HTERT RPE-1 (cell line): Measurements from ENCODE around the gene HSPA12A.

Source experiments
- in situ Hi-C: fragments of 300-500 bp; cut with MboI; formaldehyde crosslinking; loops from 4 replicates; pipeline ENCODE4 v1.14.3; 2020; ENCODE audit warnings: low sequenced_read_pairs

The HSPA12A gene

GRCh38 chr10:116694927-116695268 is 47.5 kb downstream of the HSPA12A start:
- in situ Hi-C loops: no loop called here

GRCh38 chr10:116694243-116694926 is 48.0 kb downstream of the HSPA12A start:
- in situ Hi-C loops: no loop called here

GRCh38 chr10:116692225-116692624 is 50.1 kb downstream of the HSPA12A start:
- in situ Hi-C loops: no loop called here

- in situ Hi-C loops: no loop called here
These were observed 50.7 kb downstream of the HSPA12A start for GRCh38 chr10:116691635-116692034.

- in situ Hi-C loops: no loop called here
These were observed 51.7 kb downstream of the HSPA12A start for GRCh38 chr10:116690356-116691322.

- in situ Hi-C loops: no loop called here
These were observed 52.6 kb downstream of the HSPA12A start for GRCh38 chr10:116689744-116690143.

- in situ Hi-C loops: no loop called here
These were observed 53.4 kb downstream of the HSPA12A start for GRCh38 chr10:116688741-116689495.

- in situ Hi-C loops: no loop called here
These were observed 54.1 kb downstream of the HSPA12A start for GRCh38 chr10:116688241-116688711.

GRCh38 chr10:116687633-116688032 is 54.7 kb downstream of the HSPA12A start:
- in situ Hi-C loops: no loop called here

- in situ Hi-C loops: no loop called here
These were observed 55.7 kb downstream of the HSPA12A start for GRCh38 chr10:116686632-116687031.

GRCh38 chr10:116685807-116686206 is 56.6 kb downstream of the HSPA12A start:
- in situ Hi-C loops: no loop called here

GRCh38 chr10:116684781-116685180 is 57.6 kb downstream of the HSPA12A start:
- in situ Hi-C loops: no loop called here

- in situ Hi-C loops: no loop called here
These were observed 58.5 kb downstream of the HSPA12A start for GRCh38 chr10:116683821-116684220.

- in situ Hi-C loops: no loop called here
These were observed 59.2 kb downstream of the HSPA12A start for GRCh38 chr10:116683166-116683565.

- in situ Hi-C loops: no loop called here
These were observed 63.0 kb downstream of the HSPA12A start for GRCh38 chr10:116679351-116679750.

GRCh38 chr10:116676633-116677032 is 65.7 kb downstream of the HSPA12A start:
- in situ Hi-C loops: no loop called here

GRCh38 chr10:116676118-116676517 is 66.2 kb downstream of the HSPA12A start:
- in situ Hi-C loops: no loop called here

- in situ Hi-C loops: no loop called here
These were observed 67.4 kb downstream of the HSPA12A start for GRCh38 chr10:116674901-116675423.

- in situ Hi-C loops: no loop called here
These were observed 68.5 kb downstream of the HSPA12A start for GRCh38 chr10:116673866-116674265.

- in situ Hi-C loops: no loop called here
These were observed 69.5 kb downstream of the HSPA12A start for GRCh38 chr10:116672891-116673290.
